ENCODE results near the gene IL15RA.
"Not testable (repeated sequence)": the region's sequence is repeated elsewhere in the genome, so short reads cannot be mapped to it uniquely, and the experiment has no call there.

IL15RA gene

GRCh38 chr10:6005856-6006395 lies 28.6 kb upstream of the IL15RA start:
- no peak for DNase-seq

GRCh38 chr10:6005161-6005804 lies 27.9 kb upstream of the IL15RA start:
- not testable (repeated sequence) for DNase-seq

GRCh38 chr10:6002809-6003510 lies 25.6 kb upstream of the IL15RA start:
- no peak for DNase-seq

- peak; percentile 25 for DNase-seq
These were observed 22.3 kb upstream of the IL15RA start for GRCh38 chr10:5999440-6000165.

- no peak for DNase-seq
These were observed 19.4 kb upstream of the IL15RA start for GRCh38 chr10:5996696-5997095.

GRCh38 chr10:5992398-5992797 lies 15.1 kb upstream of the IL15RA start:
- no peak for DNase-seq

- no peak for DNase-seq
These were observed 14.4 kb upstream of the IL15RA start for GRCh38 chr10:5991708-5992107.

- DNase-seq = no peak
These were observed 12.4 kb upstream of the IL15RA start for GRCh38 chr10:5989756-5990155.

GRCh38 chr10:5988336-5988920 lies 11.1 kb upstream of the IL15RA start:
- no peak for DNase-seq

- no peak for DNase-seq
These were observed 10.4 kb upstream of the IL15RA start for GRCh38 chr10:5987747-5988146.

GRCh38 chr10:5985029-5985428 lies 7.7 kb upstream of the IL15RA start:
- no peak for DNase-seq

GRCh38 chr10:5983774-5984173 lies 6.4 kb upstream of the IL15RA start:
- DNase-seq = no peak

GRCh38 chr10:5981529-5981928 lies 4.2 kb upstream of the IL15RA start:
- no peak for DNase-seq

- no peak for DNase-seq
These were observed 817 bp upstream of the IL15RA start for GRCh38 chr10:5978230-5978489.

- DNase-seq = peak; percentile 3
These were observed 552 bp downstream of the IL15RA start for GRCh38 chr10:5976512-5977470.

- no peak for DNase-seq
These were observed 1.5 kb downstream of the IL15RA start for GRCh38 chr10:5975641-5976473.

- DNase-seq = no peak
These were observed 4.3 kb downstream of the IL15RA start for GRCh38 chr10:5973069-5973468.

- DNase-seq = no peak
These were observed 5.5 kb downstream of the IL15RA start for GRCh38 chr10:5971886-5972285.

- DNase-seq = no peak
These were observed 6.0 kb downstream of the IL15RA start for GRCh38 chr10:5971315-5971832.

- no peak for DNase-seq
These were observed 6.8 kb downstream of the IL15RA start for GRCh38 chr10:5970527-5970926.

- DNase-seq = no peak
These were observed 7.3 kb downstream of the IL15RA start for GRCh38 chr10:5970066-5970465.

All from NCI-H774 (cell line).